K562 (cell line): ENCODE measurements around the gene LONRF2. TPM values are rescaled to one million over a fixed set of nuclear protein-coding genes. Genes with fewer than 3 reads are reported as not detected.

Experiments
- ATAC-seq: fragments of 200-7000 bp; cut with Tn5 transposase; 3 replicates; pipeline ENCODE4 v1.9.1; 2020; ENCODE audit warnings: moderate library complexity
- BruUV-seq: library from RNA; stranded (reverse); fragments of 400-500 nt; replicated peaks from 2 replicates; lab custom pipeline; 2021; lab: Mats Ljungman, UMichigan
- CTCF ChIA-PET: fragments of 300-600 bp; formaldehyde crosslinking; extraction: SDS; loops from one replicate; lab custom pipeline; 2021; ENCODE audit warnings: low intra/inter-chr PET ratio; lab: Yijun Ruan, JAX
- POLR2A ChIA-PET: fragments of 300-600, 350-650 bp; sonication (Branson Sonifier 250); formaldehyde crosslinking; extraction: SDS; loops from one replicate; lab custom pipeline; 2021; ENCODE audit warnings: antibody characterized with exemption, inconsistent platforms; lab: Yijun Ruan, JAX
- DNase-seq, 4 experiments: peaks; one replicate each; pipeline versions ENCODE4 v3.0.0 to v3.0.0-alpha.2; 2011 to 2018; ENCODE audit warnings: low spot score in 3 of 4, mixed read lengths in 3 of 4; ENCODE audit errors: extremely low read depth in 1 of 4
- FAIRE-seq: peaks from 2 replicates; lab custom pipeline; 2011; peaks lifted over from hg19 to GRCh38; lab: Jason Lieb, UNC
- H2AFZ ChIP-seq: 2 replicates; pipeline ENCODE4 v1.6.0; 2011; ENCODE audit warnings: low read depth, low read length, control low read depth, inconsistent platforms
- H3K27ac ChIP-seq: fragments of 200-600 bp; 3 replicates; pipeline ENCODE4 v1.8.0; 2011; ENCODE audit warnings: low read depth, mild to moderate bottlenecking, control low read depth, inconsistent platforms, low read length, moderate library complexity, mixed read lengths; ENCODE audit errors: extremely low read depth
- H3K27me3 ChIP-seq, 2 experiments: fragments of 300-600 bp in 1 of 2; 2 replicates in 1 of 2; 3 replicates in 1 of 2; pipeline versions ENCODE4 v1.6.0 to v1.8.0; 2011; ENCODE audit warnings: inconsistent platforms in 2 of 2, low read length in 2 of 2, mild to moderate bottlenecking in 1 of 2, mixed read lengths in 1 of 2, moderate library complexity in 1 of 2; ENCODE audit not compliant: control insufficient read depth in 2 of 2, insufficient read depth in 2 of 2
- H3K36me3 ChIP-seq: fragments of 300-600 bp; 3 replicates; pipeline ENCODE4 v1.8.0; 2011; ENCODE audit warnings: mild to moderate bottlenecking, low read length, inconsistent platforms; ENCODE audit not compliant: control insufficient read depth, insufficient read depth
- H3K4me1 ChIP-seq, 2 experiments: fragments of 200-600 bp in 1 of 2; replicated peaks in 1 of 2; 2 replicates in 1 of 2; 3 replicates in 1 of 2; pipeline versions ENCODE4 v1.5.1 to v1.8.0; 2011; ENCODE audit warnings: inconsistent platforms in 2 of 2, low read length in 2 of 2, mild to moderate bottlenecking in 1 of 2, mixed read lengths in 1 of 2, moderate library complexity in 1 of 2; ENCODE audit not compliant: control insufficient read depth in 2 of 2, insufficient read depth in 2 of 2
- H3K4me2 ChIP-seq: 2 replicates; pipeline ENCODE4 v1.6.1; 2011; ENCODE audit warnings: low read length, control low read depth, inconsistent platforms, mixed read lengths; ENCODE audit not compliant: insufficient read depth
- H3K4me3 ChIP-seq: fragments of 200-600 bp; sonication (generic), shearing (Covaris generic); 2 replicates; pipeline ENCODE4 v1.5.1; 2016; ENCODE audit warnings: control low read depth, inconsistent platforms
- H3K79me2 ChIP-seq: fragments of 200-600 bp; 3 replicates; pipeline ENCODE4 v1.8.0; 2011; ENCODE audit warnings: low read length, inconsistent platforms; ENCODE audit not compliant: control insufficient read depth, insufficient read depth
- H3K9ac ChIP-seq, 2 experiments: 2 replicates each; pipeline versions ENCODE4 v1.6.0 to v1.6.1; 2011; ENCODE audit warnings: low read depth in 2 of 2, low read length in 2 of 2, control low read depth in 1 of 2, inconsistent platforms in 1 of 2, mild to moderate bottlenecking in 1 of 2, mixed read lengths in 1 of 2; ENCODE audit not compliant: insufficient read depth in 1 of 2
- H3K9me1 ChIP-seq: one replicate; pipeline ENCODE4 v1.6.0; 2011; ENCODE audit warnings: inconsistent platforms, mild to moderate bottlenecking, low read length, moderate library complexity; ENCODE audit not compliant: control insufficient read depth, insufficient read depth
- H3K9me3 ChIP-seq: replicated peaks from 2 replicates; pipeline ENCODE4 v1.5.1; 2011; ENCODE audit warnings: low read depth, low read length, inconsistent platforms; ENCODE audit not compliant: control insufficient read depth, insufficient read depth
- H4K20me1 ChIP-seq: replicated peaks from 2 replicates; pipeline ENCODE4 v1.6.1; 2011; ENCODE audit warnings: low read length, inconsistent platforms, mixed read lengths; ENCODE audit not compliant: control insufficient read depth, insufficient read depth
- CREBBP ChIP-seq: IDR thresholded peaks from one replicate; pipeline ENCODE4 v1.6.1; 2012; ENCODE audit warnings: low read depth, mild to moderate bottlenecking, control low read depth, inconsistent platforms, low read length
- DPF2 ChIP-seq: fragments of 450-650 bp; IDR thresholded peaks from 2 replicates; pipeline ENCODE4 v1.6.1; 2016
- HMG20B ChIP-seq: fragments of 250-450 bp; sonication (Bioruptor Pico); IDR thresholded peaks from 2 replicates; pipeline ENCODE4 v1.5.0; 2021; ENCODE audit warnings: mild to moderate bottlenecking
- KLF10 ChIP-seq: fragments of 250-450 bp; sonication (Bioruptor Pico); IDR thresholded peaks from 2 replicates; pipeline ENCODE4 v1.6.1; 2021; ENCODE audit warnings: matching md5 sums
- MTA2 ChIP-seq: fragments of 450-650 bp; IDR thresholded peaks from 2 replicates; pipeline ENCODE4 v1.6.1; 2016; ENCODE audit warnings: low read depth
- PCBP1 ChIP-seq: fragments of 200-400 bp; formaldehyde crosslinking; IDR thresholded peaks from 2 replicates; pipeline ENCODE4 v1.6.1; 2018; ENCODE audit warnings: mild to moderate bottlenecking, low read depth, low read length; ENCODE audit not compliant: poor library complexity, severe bottlenecking
- TCFL5 ChIP-seq: fragments of 250-450 bp; sonication (Bioruptor Pico); conservative IDR thresholded peaks from 2 replicates; pipeline ENCODE4 v1.6.1; 2021; ENCODE audit warnings: mild to moderate bottlenecking, moderate library complexity, matching md5 sums
- TFAM ChIP-seq: fragments of 250-450 bp; sonication (Bioruptor Pico); conservative IDR thresholded peaks from 2 replicates; pipeline ENCODE4 v1.5.0; 2021; ENCODE audit warnings: mild to moderate bottlenecking, moderate library complexity
- ZNF121 ChIP-seq: sonication (generic); formaldehyde crosslinking; conservative IDR thresholded peaks from 2 replicates; pipeline ENCODE4 v1.8.0; 2022; ENCODE audit warnings: missing genetic modification reagents
- ZNF197 ChIP-seq: fragments of 200-800 bp; sonication (Bioruptor generic); IDR thresholded peaks from 2 replicates; pipeline ENCODE4 v1.6.1; 2016; ENCODE audit warnings: low read depth, missing genetic modification characterization, missing compliant biosample characterization
- ZNF253 ChIP-seq: fragments of 250-450 bp; sonication (Bioruptor Pico); conservative IDR thresholded peaks from 2 replicates; pipeline ENCODE4 v1.6.1; 2021; ENCODE audit warnings: mild to moderate bottlenecking
- ZNF780A ChIP-seq: fragments of 250-450 bp; sonication (Bioruptor Pico); IDR thresholded peaks from 2 replicates; pipeline ENCODE4 v1.5.0; 2021; ENCODE audit warnings: mild to moderate bottlenecking
- ZNF830 ChIP-seq: fragments of 250-450 bp; sonication (Bioruptor Pico); IDR thresholded peaks from 2 replicates; pipeline ENCODE4 v1.5.0; 2021; ENCODE audit warnings: mild to moderate bottlenecking
- WGBS: fragments of 100-300 bp; shearing (Covaris generic); methylation state at CpG from one replicate; pipeline ENCODE4 v1.1.6; 2016; ENCODE audit warnings: low coverage, mixed read lengths; ENCODE audit not compliant: insufficient coverage; ENCODE audit errors: missing lambda C conversion rate; 5-methylcytosine and 5-hydroxymethylcytosine counted together
- in situ Hi-C: fragments of 300-500 bp; cut with MboI; formaldehyde crosslinking; loops from 4 replicates; pipeline ENCODE4 v1.15.0; 2018; ENCODE audit warnings: inconsistent platforms, mixed read lengths
- intact Hi-C: fragments of 100-400 bp; cut with micrococcal nuclease; formaldehyde crosslinking; loops from 2 replicates; pipeline ENCODE4 v1.14.2; 2022
- polyA plus RNA-seq, 8 experiments: library from polyadenylated mRNA; depleted of rRNA in 4 of 8; stranded (reverse) in 5 of 8; unstranded in 3 of 8; fragments of >200 nt; fragmentation: Nextera tagmentation in 2 of 8; fragmentation: Illumina TruSeq in 1 of 8; extraction: Ambion mirVana in 2 of 8; extraction: Trizol in 1 of 8; gene quantifications; 2 replicates each; pipeline versions ENCODE4 v1.2.1 to v1.2.3, GENCODE V29; 2011 to 2014; ENCODE audit warnings: inconsistent platforms in 1 of 8, missing spikeins in 1 of 8
- total RNA-seq, 7 experiments: library from RNA; depleted of rRNA in 6 of 7; stranded (reverse); fragments of >200 nt in 6 of 7; fragmentation: Illumina TruSeq in 2 of 7; extraction: Trizol in 2 of 7; gene quantifications; 2 replicates each; pipeline versions ENCODE4 v1.2.1 to v1.2.3, GENCODE V29; 2011 to 2021; ENCODE audit warnings: low replicate concordance in 1 of 7

LONRF2 gene
- total and polyA plus RNA-seq, 9 of the 15 experiments (the other 6 are each of a cell fraction or from before 2014, with no cell fraction given), result 0.35 to 5.0 (median 2.7) TPM

GRCh38 chr2:100303744-100304143, 18.6 kb downstream of the LONRF2 start (continued):
- TF ChIP-seq ZNF830 (CRISPR knock-in tag) (no peak), ZNF253 (no peak), CREBBP (no peak), MTA2 (no peak), KLF10 (CRISPR knock-in tag) (no peak)

DNA sequence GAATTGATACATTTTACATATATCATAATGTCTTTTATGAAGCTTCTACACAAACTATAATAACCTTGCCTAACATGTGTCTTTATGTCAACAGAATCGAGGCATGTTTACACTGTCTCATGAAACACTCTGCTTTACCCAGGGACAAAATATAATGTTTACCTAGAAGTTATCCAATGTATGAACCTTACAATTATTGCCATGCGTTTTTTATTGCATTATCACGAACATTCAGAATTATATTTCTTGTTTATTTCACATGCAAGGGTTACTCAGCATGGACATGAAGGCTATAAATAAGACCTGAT, 19.8 kb downstream of the LONRF2 start:
- no peak overlapping the region for H3K9ac ChIP-seq
- no peaks in the 10 kb centered on the region for H3K27me3 ChIP-seq
- no peaks in the 10 kb centered on the region; a peak in 1 of 5 replicates for H3K4me1 ChIP-seq
- H3K9me1 ChIP-seq, result no peaks in the 10 kb centered on the region
- H3K4me2 ChIP-seq, result no peak overlapping the region
- no peaks in the 10 kb centered on the region for H3K9me3 ChIP-seq
- in situ Hi-C loops, result no loop called here
- WGBS, result 66% methylated on average over 3 of the region's 3 CpGs
- no peaks in the 10 kb centered on the region for H3K79me2 ChIP-seq
- H4K20me1 ChIP-seq, result no peaks in the 10 kb centered on the region
- H3K4me3 ChIP-seq, result no peak overlapping the region
- H3K27ac ChIP-seq, result no peak overlapping the region
- H2AFZ ChIP-seq, result no peak overlapping the region
- BruUV-seq, result no TSS peak
- no peak for ATAC-seq
- intact Hi-C loops, result no loop called here
- H3K36me3 ChIP-seq, result peaks cover 38% of the 10 kb centered on the region
- ChIA-PET POLR2A (interaction anchor here (1.4 kb wide), 1 partner anchor 11 kb away, joined by 5 read pairs; no protein-coding TSS in a partner anchor), CTCF (no interaction called here)
- no peak for DNase-seq
- no peak for FAIRE-seq
- TF ChIP-seq TCFL5 (CRISPR knock-in tag), result no peak
- TF ChIP-seq ZNF197 (CRISPR knock-in tag), result no peak
- TF ChIP-seq DPF2, result no peak
- no peak for TF ChIP-seq ZNF780A
- no peak for TF ChIP-seq TFAM
- TF ChIP-seq PCBP1, result no peak
- TF ChIP-seq HMG20B (CRISPR knock-in tag), result no peak
- TF ChIP-seq ZNF121, result no peak
